H1 (cell line): ENCODE measurements around the gene ADCY2.

ENCODE experiments used
- ATF3 ChIP-seq: IDR thresholded peaks from 2 replicates; pipeline ENCODE4 v1.6.1; 2011; ENCODE audit warnings: low read depth, mild to moderate bottlenecking, low read length; ENCODE audit not compliant: insufficient read depth
- CTCF ChIP-seq, 3 experiments: IDR thresholded peaks; 1 replicate in 2 of 3; 2 replicates in 1 of 3; pipeline versions ENCODE4 v1.5.1 to v1.6.1; 2011; ENCODE audit warnings: low read length in 3 of 3, mild to moderate bottlenecking in 3 of 3, inconsistent platforms in 2 of 3, low read depth in 1 of 3, moderate library complexity in 1 of 3; ENCODE audit not compliant: insufficient read depth in 1 of 3; ENCODE audit errors: control extremely low read depth in 1 of 3
- JUND ChIP-seq: IDR thresholded peaks from 2 replicates; pipeline ENCODE4 v1.6.1; 2011; ENCODE audit warnings: mild to moderate bottlenecking, improper control_type of control experiment, low read length
- SAP30 ChIP-seq: fragments of 300-600 bp; sonication (generic); IDR thresholded peaks from 2 replicates; pipeline ENCODE4 v1.7.1; 2012; ENCODE audit warnings: low read length, moderate library complexity, mild to moderate bottlenecking, inconsistent platforms; ENCODE audit not compliant: insufficient read depth, insufficient replicate concordance

- TF ChIP-seq JUND, result no peak
- TF ChIP-seq ATF3, result no peak
- TF ChIP-seq CTCF (IDR thresholded peaks at IDR 0.05; ENCODE audit: control extremely low read depth in 1 of 3, insufficient read depth in 1 of 3, low read depth in 1 of 3, low read length in 3 of 3), result peak; percentile 55 to 67 (median 62)
- TF ChIP-seq SAP30, result no peak
These were observed 197.0 kb downstream of the ADCY2 start for GRCh38 chr5:7592910-7593309.
